ENCODE results near the gene CBX1.
"Not testable (repeated sequence)": the region's sequence is repeated elsewhere in the genome, so short reads cannot be mapped to it uniquely, and the experiment has no call there.

DNA sequence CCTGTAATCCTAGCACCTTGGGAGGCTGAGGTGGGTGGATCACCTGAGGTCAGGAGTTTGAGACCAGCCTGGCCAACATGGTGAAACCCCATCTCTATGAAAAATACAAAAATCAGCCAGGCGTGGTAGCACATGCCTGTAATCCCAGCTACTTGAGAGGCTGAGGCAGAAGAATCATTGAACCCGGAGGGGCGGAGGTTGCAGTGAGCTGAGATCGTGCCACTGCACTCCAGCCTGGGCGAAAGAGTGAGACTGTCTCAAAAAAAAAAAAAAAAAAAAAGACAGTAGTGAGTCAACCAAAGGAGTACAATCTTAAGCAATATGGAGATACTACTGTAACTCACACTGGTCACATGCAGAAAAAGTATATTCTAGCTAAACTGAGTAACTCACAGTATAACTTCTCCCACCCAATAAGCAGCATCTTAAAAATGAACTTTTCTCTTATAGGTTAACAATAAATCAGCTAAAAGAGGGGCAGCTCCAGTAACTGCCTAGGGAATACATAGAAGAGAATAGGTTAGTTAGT is 27.6 kb downstream of the CBX1 start:
- TF ChIP-seq, protein P1, sequence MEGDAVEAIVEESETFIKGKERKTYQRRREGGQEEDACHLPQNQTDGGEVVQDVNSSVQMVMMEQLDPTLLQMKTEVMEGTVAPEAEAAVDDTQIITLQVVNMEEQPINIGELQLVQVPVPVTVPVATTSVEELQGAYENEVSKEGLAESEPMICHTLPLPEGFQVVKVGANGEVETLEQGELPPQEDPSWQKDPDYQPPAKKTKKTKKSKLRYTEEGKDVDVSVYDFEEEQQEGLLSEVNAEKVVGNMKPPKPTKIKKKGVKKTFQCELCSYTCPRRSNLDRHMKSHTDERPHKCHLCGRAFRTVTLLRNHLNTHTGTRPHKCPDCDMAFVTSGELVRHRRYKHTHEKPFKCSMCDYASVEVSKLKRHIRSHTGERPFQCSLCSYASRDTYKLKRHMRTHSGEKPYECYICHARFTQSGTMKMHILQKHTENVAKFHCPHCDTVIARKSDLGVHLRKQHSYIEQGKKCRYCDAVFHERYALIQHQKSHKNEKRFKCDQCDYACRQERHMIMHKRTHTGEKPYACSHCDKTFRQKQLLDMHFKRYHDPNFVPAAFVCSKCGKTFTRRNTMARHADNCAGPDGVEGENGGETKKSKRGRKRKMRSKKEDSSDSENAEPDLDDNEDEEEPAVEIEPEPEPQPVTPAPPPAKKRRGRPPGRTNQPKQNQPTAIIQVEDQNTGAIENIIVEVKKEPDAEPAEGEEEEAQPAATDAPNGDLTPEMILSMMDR (IDR thresholded peaks at IDR 0.05), result not testable (repeated sequence)
- TF ChIP-seq EP300 (IDR thresholded peaks at IDR 0.05; ENCODE audit: low read depth); POLR2AphosphoS5 (IDR thresholded peaks at IDR 0.05): not testable (repeated sequence)

Measured in transverse colon (tissue), 4 donors.